H9 (cell line): ENCODE data around the gene CACNA1D. TPM values are rescaled to one million over a fixed set of nuclear protein-coding genes. Genes with fewer than 3 reads are reported as not detected.

Experiments used
- DNase-seq: peaks from one replicate; pipeline ENCODE4 v3.0.0-alpha.2; 2017
- H2AFZ ChIP-seq: one replicate; pipeline ENCODE4 v1.6.1; 2013; ENCODE audit warnings: mild to moderate bottlenecking, low read length, control low read depth, moderate library complexity
- H2AK5ac ChIP-seq: 2 replicates; pipeline ENCODE4 v1.6.1; 2013; ENCODE audit warnings: low read length, control low read depth, mixed read lengths; ENCODE audit not compliant: insufficient read length
- H2BK120ac ChIP-seq: one replicate; pipeline ENCODE4 v1.6.1; 2013; ENCODE audit warnings: low read depth, mild to moderate bottlenecking, low read length, control low read depth, inconsistent platforms; ENCODE audit not compliant: poor library complexity, severe bottlenecking
- H2BK12ac ChIP-seq: 2 replicates; pipeline ENCODE4 v1.6.1; 2013; ENCODE audit warnings: low read length, control low read depth, mixed read lengths, low read depth; ENCODE audit not compliant: insufficient read length
- H2BK15ac ChIP-seq: 2 replicates; pipeline ENCODE4 v1.6.1; 2013; ENCODE audit warnings: low read depth, low read length, control low read depth
- H2BK20ac ChIP-seq: one replicate; pipeline ENCODE4 v1.6.1; 2013; ENCODE audit warnings: low read depth, mild to moderate bottlenecking, low read length, control low read depth, inconsistent platforms; ENCODE audit not compliant: poor library complexity, severe bottlenecking
- H2BK5ac ChIP-seq: 2 replicates; pipeline ENCODE4 v1.6.1; 2013; ENCODE audit warnings: low read length, control low read depth, mixed read lengths; ENCODE audit not compliant: insufficient read length
- H3K14ac ChIP-seq: 2 replicates; pipeline ENCODE4 v1.6.1; 2013; ENCODE audit warnings: low read length, control low read depth; ENCODE audit not compliant: insufficient read depth
- H3K18ac ChIP-seq: 2 replicates; pipeline ENCODE4 v1.6.1; 2013; ENCODE audit warnings: low read depth, mild to moderate bottlenecking, mixed read lengths, low read length, control low read depth; ENCODE audit not compliant: insufficient read length
- H3K23ac ChIP-seq: 2 replicates; pipeline ENCODE4 v1.6.1; 2013; ENCODE audit warnings: low read length, control low read depth, mixed read lengths, low read depth; ENCODE audit not compliant: insufficient read length
- H3K23me2 ChIP-seq: 2 replicates; pipeline ENCODE4 v1.6.1; 2013; ENCODE audit warnings: low read depth, mild to moderate bottlenecking, mixed read lengths, low read length, control low read depth; ENCODE audit not compliant: insufficient read length, poor library complexity, severe bottlenecking
- H3K27ac ChIP-seq: 2 replicates; pipeline ENCODE4 v1.5.1; 2013; ENCODE audit warnings: low read length, control low read depth, mixed read lengths, low read depth; ENCODE audit not compliant: insufficient read length
- H3K27me3 ChIP-seq: 2 replicates; pipeline ENCODE4 v1.6.1; 2013; ENCODE audit warnings: low read length, control low read depth, inconsistent platforms; ENCODE audit not compliant: insufficient read depth
- H3K4ac ChIP-seq: 2 replicates; pipeline ENCODE4 v1.6.1; 2013; ENCODE audit warnings: low read depth, mild to moderate bottlenecking, control low read depth, inconsistent platforms, low read length, moderate library complexity
- H3K4me1 ChIP-seq: 2 replicates; pipeline ENCODE4 v1.6.1; 2013; ENCODE audit warnings: low read length, control low read depth, inconsistent platforms; ENCODE audit not compliant: insufficient read depth
- H3K4me2 ChIP-seq: 2 replicates; pipeline ENCODE4 v1.6.1; 2013; ENCODE audit warnings: low read length, control low read depth, mixed read lengths; ENCODE audit not compliant: insufficient read length, insufficient read depth
- H3K56ac ChIP-seq: 2 replicates; pipeline ENCODE4 v1.6.1; 2013; ENCODE audit warnings: low read depth, mild to moderate bottlenecking, mixed read lengths, low read length, control low read depth; ENCODE audit not compliant: insufficient read length
- H3K79me1 ChIP-seq: 2 replicates; pipeline ENCODE4 v1.6.1; 2013; ENCODE audit warnings: low read depth, mild to moderate bottlenecking, moderate library complexity, low read length, control low read depth, inconsistent platforms; ENCODE audit not compliant: insufficient read depth, poor library complexity, severe bottlenecking
- H3K79me2 ChIP-seq: 2 replicates; pipeline ENCODE4 v1.6.1; 2013; ENCODE audit warnings: low read length, control low read depth, inconsistent platforms; ENCODE audit not compliant: insufficient read depth
- H3K9ac ChIP-seq: 2 replicates; pipeline ENCODE4 v1.6.1; 2013; ENCODE audit warnings: low read length, control low read depth, mixed read lengths; ENCODE audit not compliant: insufficient read length; ENCODE audit errors: extremely low read depth
- H3K9me3 ChIP-seq: one replicate; pipeline ENCODE4 v1.6.1; 2013; ENCODE audit warnings: low read depth, low read length, inconsistent platforms; ENCODE audit not compliant: control insufficient read depth
- H3T11ph ChIP-seq: one replicate; pipeline ENCODE4 v1.6.1; 2013; ENCODE audit warnings: mild to moderate bottlenecking, low read length, control low read depth, inconsistent platforms
- H4K20me1 ChIP-seq: one replicate; pipeline ENCODE4 v1.6.1; 2013; ENCODE audit not compliant: control insufficient read depth, insufficient read length, insufficient read depth
- H4K5ac ChIP-seq: 2 replicates; pipeline ENCODE4 v1.6.1; 2013; ENCODE audit warnings: low read depth, mild to moderate bottlenecking, mixed read lengths, low read length, control low read depth; ENCODE audit not compliant: insufficient read length
- H4K8ac ChIP-seq: replicated peaks from 2 replicates; pipeline ENCODE4 v1.6.1; 2013; ENCODE audit warnings: low read length, control low read depth, mixed read lengths, low read depth; ENCODE audit not compliant: insufficient read length
- H4K91ac ChIP-seq: 2 replicates; pipeline ENCODE4 v1.6.1; 2013; ENCODE audit warnings: low read depth, mild to moderate bottlenecking, moderate library complexity, mixed read lengths, low read length, control low read depth; ENCODE audit not compliant: insufficient read length
- H3K27ac Mint-ChIP-seq, 3 experiments: 2 replicates in 2 of 3; 3 replicates in 1 of 3; pipeline ENCODE4 v1.8.0; 2020 to 2021; ENCODE audit warnings: mixed read lengths in 3 of 3, mild to moderate bottlenecking in 1 of 3, moderate library complexity in 1 of 3
- H3K27me3 Mint-ChIP-seq: 2 replicates; pipeline ENCODE4 v1.8.0; 2021; ENCODE audit warnings: low read depth, mild to moderate bottlenecking, moderate library complexity, mixed read lengths
- H3K36me3 Mint-ChIP-seq, 3 experiments: 2 replicates in 2 of 3; 3 replicates in 1 of 3; pipeline ENCODE4 v1.8.0; 2020 to 2021; ENCODE audit warnings: low read depth in 3 of 3, mixed read lengths in 3 of 3; ENCODE audit not compliant: insufficient read depth in 1 of 3
- H3K4me1 Mint-ChIP-seq, 2 experiments: 2 replicates each; pipeline ENCODE4 v1.8.0; 2020; ENCODE audit warnings: mixed read lengths in 2 of 2
- H3K4me3 Mint-ChIP-seq, 2 experiments: 2 replicates in 1 of 2; 3 replicates in 1 of 2; pipeline ENCODE4 v1.8.0; 2020 to 2021; ENCODE audit warnings: mild to moderate bottlenecking in 2 of 2, mixed read lengths in 2 of 2, moderate library complexity in 1 of 2
- H3K9me3 Mint-ChIP-seq, 2 experiments: 2 replicates in 1 of 2; 3 replicates in 1 of 2; pipeline ENCODE4 v1.8.0; 2020; ENCODE audit warnings: mild to moderate bottlenecking in 2 of 2, mixed read lengths in 2 of 2, moderate library complexity in 1 of 2
- WGBS: extraction: QIAGEN DNeasy Blood & Tissue Kit; methylation state at CpG from one replicate; pipeline ENCODE4 v1.1.7; 2013; ENCODE audit warnings: missing lambda C conversion rate, low lambda C conversion rate, mixed read lengths; ENCODE audit not compliant: insufficient read length; ENCODE audit errors: extremely low coverage; 5-methylcytosine and 5-hydroxymethylcytosine counted together
- total RNA-seq: library from RNA; stranded (reverse); gene quantifications from 2 replicates; pipeline ENCODE4 v1.2.1, GENCODE V29; 2021
- TF ChIP-seq, protein P1 (sequence below): fragments of 200-600 bp; sonication (generic); conservative IDR thresholded peaks from 3 replicates; pipeline ENCODE4 v1.8.0; 2021; ENCODE audit warnings: antibody characterized with exemption, mild to moderate bottlenecking

Gene CACNA1D
- total RNA-seq, 1 experiment from 2014 or later: 3.5 TPM

DNA sequence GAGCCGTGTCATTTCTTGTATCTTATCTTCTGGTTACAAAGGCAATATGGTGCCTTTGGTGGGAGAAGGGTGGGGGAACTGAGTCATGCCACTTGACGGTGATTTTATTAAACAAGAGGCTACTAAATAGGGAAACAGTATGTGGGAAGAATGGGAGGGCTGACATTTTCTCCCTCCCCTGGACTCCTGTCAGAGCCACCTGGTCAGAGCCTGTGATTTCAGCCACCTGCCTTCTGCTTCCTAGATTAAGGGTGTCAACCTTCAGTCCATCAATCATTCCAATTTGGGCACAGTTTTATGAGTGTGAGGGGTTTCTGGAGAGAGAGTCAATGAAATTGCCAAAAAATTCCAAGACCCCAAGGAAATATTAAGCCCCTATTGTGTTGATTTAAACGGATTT lies 264.4 kb downstream of the CACNA1D start:
- Mint-ChIP-seq H3K27ac (no peak overlapping the region), H3K36me3 (peaks cover 0 to 2% (median 0%) of the 10 kb centered on the region in 3 experiments; a peak in 1 of 7 replicates), H3K9me3 (no peaks in the 10 kb centered on the region), H3K4me1 (peaks cover 0 to 6% of the 10 kb centered on the region in 2 experiments; a peak in 2 of 4 replicates), H3K4me3 (no peak overlapping the region), H3K27me3 (peaks cover 3% of the 10 kb centered on the region; the same call in 1 of the 2 replicates)
- Histone ChIP-seq H4K91ac (no peak overlapping the region), H3K27ac (no peak overlapping the region), H2AK5ac (no peak overlapping the region), H2AFZ (no peak overlapping the region), H2BK12ac (no peak overlapping the region), H4K20me1 (no peaks in the 10 kb centered on the region), H3K18ac (no peak overlapping the region), H3K27me3 (no peaks in the 10 kb centered on the region), H3K56ac (no peak overlapping the region), H3K4me1 (no peaks in the 10 kb centered on the region), H3K79me2 (no peaks in the 10 kb centered on the region), H3K9ac (no peak overlapping the region), H4K8ac (no peak overlapping the region), H2BK20ac (no peak overlapping the region), H3K79me1 (no peaks in the 10 kb centered on the region), H3K9me3 (no peaks in the 10 kb centered on the region), H2BK15ac (no peak overlapping the region), H2BK5ac (no peak overlapping the region), H3K4me2 (no peak overlapping the region), H2BK120ac (no peak overlapping the region), H3T11ph (no peak overlapping the region), H3K23me2 (no peaks in the 10 kb centered on the region), H3K23ac (no peak overlapping the region), H3K14ac (no peak overlapping the region), H4K5ac (no peak overlapping the region), H3K4ac (no peak overlapping the region)
- WGBS: no CpG with 5 or more reads among the region's 3 CpGs
- TF ChIP-seq, protein P1, sequence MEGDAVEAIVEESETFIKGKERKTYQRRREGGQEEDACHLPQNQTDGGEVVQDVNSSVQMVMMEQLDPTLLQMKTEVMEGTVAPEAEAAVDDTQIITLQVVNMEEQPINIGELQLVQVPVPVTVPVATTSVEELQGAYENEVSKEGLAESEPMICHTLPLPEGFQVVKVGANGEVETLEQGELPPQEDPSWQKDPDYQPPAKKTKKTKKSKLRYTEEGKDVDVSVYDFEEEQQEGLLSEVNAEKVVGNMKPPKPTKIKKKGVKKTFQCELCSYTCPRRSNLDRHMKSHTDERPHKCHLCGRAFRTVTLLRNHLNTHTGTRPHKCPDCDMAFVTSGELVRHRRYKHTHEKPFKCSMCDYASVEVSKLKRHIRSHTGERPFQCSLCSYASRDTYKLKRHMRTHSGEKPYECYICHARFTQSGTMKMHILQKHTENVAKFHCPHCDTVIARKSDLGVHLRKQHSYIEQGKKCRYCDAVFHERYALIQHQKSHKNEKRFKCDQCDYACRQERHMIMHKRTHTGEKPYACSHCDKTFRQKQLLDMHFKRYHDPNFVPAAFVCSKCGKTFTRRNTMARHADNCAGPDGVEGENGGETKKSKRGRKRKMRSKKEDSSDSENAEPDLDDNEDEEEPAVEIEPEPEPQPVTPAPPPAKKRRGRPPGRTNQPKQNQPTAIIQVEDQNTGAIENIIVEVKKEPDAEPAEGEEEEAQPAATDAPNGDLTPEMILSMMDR: no peak
- DNase-seq: no peak
